Measurements from ENCODE around the gene ZNF189. TPM values are rescaled to one million over a fixed set of nuclear protein-coding genes. Genes with fewer than 3 reads are reported as not detected.
A peak's percentile ranks its signal among the peaks of the same experiment; 100 is the strongest.

ZNF189 gene
- polyA plus RNA-seq, 3 donors, result 0.72 to 1.8 (median 1.2) TPM

DNA sequence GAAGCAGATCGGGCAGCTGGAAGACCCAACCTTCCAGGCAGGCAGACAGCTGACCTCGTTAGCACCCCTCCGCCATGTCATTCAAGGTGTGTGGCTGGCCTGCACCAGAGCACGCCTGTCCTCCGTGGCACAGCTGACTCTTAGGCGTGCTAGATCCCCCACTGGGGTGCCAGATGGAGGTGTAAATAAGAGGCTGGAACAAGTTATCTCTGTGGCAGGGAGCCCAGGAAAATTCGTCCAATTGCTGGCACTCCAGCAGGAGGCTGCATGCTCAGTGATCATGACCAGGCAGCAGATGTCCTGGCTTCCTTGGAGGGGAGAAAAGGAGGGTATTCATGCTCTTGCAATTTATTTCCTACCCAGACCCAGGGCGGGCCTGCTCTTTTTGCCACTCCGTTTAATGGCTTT is 44.7 kb downstream of the ZNF189 start:
- WGBS (ENCODE audit: insufficient coverage), result 83% methylated on average over 6 of the region's 9 CpGs
- H3K9ac ChIP-seq (ENCODE audit: insufficient read depth, low read length, poor library complexity, severe bottlenecking), result no peak overlapping the region
- no peak for DNase-seq
- H3K27me3 Mint-ChIP-seq (ENCODE audit: low read depth in 3 of 3), result peaks cover 2 to 8% (median 4%) of the 10 kb centered on the region in 3 donors
- no peak overlapping the region for H3K4me3 Mint-ChIP-seq
- H3K9me3 ChIP-seq (replicated peaks in 1 of 2; ENCODE audit: control insufficient read depth in 1 of 2, insufficient read depth in 1 of 2, low read length in 2 of 2), result no peaks in the 10 kb centered on the region
- H3K27ac ChIP-seq (ENCODE audit: low read depth in 1 of 2, low read length in 2 of 2), result no peak overlapping the region
- no peak overlapping the region for H3K4me3 ChIP-seq (replicated peaks in 1 of 3; ENCODE audit: low read depth in 2 of 3, low read length in 3 of 3)
- TF ChIP-seq, protein P1, sequence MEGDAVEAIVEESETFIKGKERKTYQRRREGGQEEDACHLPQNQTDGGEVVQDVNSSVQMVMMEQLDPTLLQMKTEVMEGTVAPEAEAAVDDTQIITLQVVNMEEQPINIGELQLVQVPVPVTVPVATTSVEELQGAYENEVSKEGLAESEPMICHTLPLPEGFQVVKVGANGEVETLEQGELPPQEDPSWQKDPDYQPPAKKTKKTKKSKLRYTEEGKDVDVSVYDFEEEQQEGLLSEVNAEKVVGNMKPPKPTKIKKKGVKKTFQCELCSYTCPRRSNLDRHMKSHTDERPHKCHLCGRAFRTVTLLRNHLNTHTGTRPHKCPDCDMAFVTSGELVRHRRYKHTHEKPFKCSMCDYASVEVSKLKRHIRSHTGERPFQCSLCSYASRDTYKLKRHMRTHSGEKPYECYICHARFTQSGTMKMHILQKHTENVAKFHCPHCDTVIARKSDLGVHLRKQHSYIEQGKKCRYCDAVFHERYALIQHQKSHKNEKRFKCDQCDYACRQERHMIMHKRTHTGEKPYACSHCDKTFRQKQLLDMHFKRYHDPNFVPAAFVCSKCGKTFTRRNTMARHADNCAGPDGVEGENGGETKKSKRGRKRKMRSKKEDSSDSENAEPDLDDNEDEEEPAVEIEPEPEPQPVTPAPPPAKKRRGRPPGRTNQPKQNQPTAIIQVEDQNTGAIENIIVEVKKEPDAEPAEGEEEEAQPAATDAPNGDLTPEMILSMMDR (IDR thresholded peaks at IDR 0.05), result no peak
- H2AFZ ChIP-seq (ENCODE audit: insufficient read depth, low read depth, low read length, poor library complexity, severe bottlenecking), result no peak overlapping the region
- no peak overlapping the region for H3K27ac Mint-ChIP-seq
- intact Hi-C loops (cut with micrococcal nuclease), result no loop called here
- no peaks in the 10 kb centered on the region for H3K79me2 ChIP-seq (ENCODE audit: insufficient read depth, low read length)
- H3K4me1 Mint-ChIP-seq, result peaks cover 6% of the 10 kb centered on the region
- H4K20me1 ChIP-seq (ENCODE audit: insufficient read depth, low read length), result no peaks in the 10 kb centered on the region
- H3K9me3 Mint-ChIP-seq, result peaks cover 0 to 4% (median 2%) of the 10 kb centered on the region in 7 donors
- no peaks in the 10 kb centered on the region for H3K36me3 ChIP-seq (replicated peaks in 1 of 2; ENCODE audit: control insufficient read depth in 1 of 2, insufficient read depth in 2 of 2, low read length in 2 of 2)
- peaks cover 5 to 7% of the 10 kb centered on the region in 2 donors for H3K27me3 ChIP-seq (ENCODE audit: control insufficient read depth in 2 of 2, insufficient read depth in 2 of 2, low read length in 2 of 2)
- no peaks in the 10 kb centered on the region for H3K36me3 Mint-ChIP-seq
- H3K4me1 ChIP-seq (ENCODE audit: control insufficient read depth in 1 of 2, insufficient read depth in 2 of 2, low read length in 2 of 2), result no peaks in the 10 kb centered on the region
- no peak overlapping the region for H3K4me2 ChIP-seq (replicated peaks; ENCODE audit: extremely low read depth, low read length, poor library complexity, severe bottlenecking)

DNA sequence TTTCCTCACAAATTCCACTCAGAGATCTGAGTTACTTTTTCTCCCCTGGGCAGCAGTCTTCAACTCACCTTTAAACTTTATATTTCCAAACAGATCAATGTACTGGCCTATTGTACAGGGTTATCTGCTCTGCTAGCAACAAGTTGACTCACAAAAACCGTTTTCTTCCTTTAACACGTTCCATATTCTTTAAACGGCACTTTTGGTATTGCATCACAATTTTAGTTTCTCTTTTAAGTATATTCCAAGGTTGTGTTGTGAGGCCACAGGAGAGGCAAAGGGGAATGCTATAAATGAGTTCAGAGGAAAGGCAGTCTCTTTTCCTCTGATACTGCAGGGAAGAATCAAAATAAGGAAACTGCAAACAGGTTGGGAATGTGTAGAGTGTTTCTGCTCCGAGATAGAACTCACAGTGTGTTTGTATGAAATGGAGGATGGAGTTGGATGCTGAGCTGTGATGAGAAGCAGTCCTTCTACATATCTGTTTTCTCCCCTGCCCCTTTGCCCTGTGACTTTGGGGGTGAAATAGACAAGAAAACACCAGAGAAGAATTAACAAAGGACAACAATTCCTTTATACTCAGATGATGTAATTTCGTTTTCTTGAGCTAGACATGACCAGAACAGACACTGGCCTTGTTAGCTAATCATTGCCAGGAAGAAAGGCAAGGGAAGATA is 46.8 kb downstream of the ZNF189 start:
- H3K4me2 ChIP-seq (replicated peaks; ENCODE audit: extremely low read depth, low read length, poor library complexity, severe bottlenecking), result no peak overlapping the region
- peak overlapping the region; percentile 25 to 27 for H3K4me3 Mint-ChIP-seq
- H3K36me3 Mint-ChIP-seq, result peaks cover 0 to 4% of the 10 kb centered on the region in 2 donors
- peaks cover 18 to 25% (median 25%) of the 10 kb centered on the region in 3 donors for H3K27me3 Mint-ChIP-seq (ENCODE audit: low read depth in 3 of 3)
- no peak overlapping the region for H2AFZ ChIP-seq (ENCODE audit: insufficient read depth, low read depth, low read length, poor library complexity, severe bottlenecking)
- H3K9me3 Mint-ChIP-seq, result peaks cover 0 to 6% (median 4%) of the 10 kb centered on the region in 7 donors
- H3K27ac Mint-ChIP-seq, result no peak overlapping the region
- H3K9me3 ChIP-seq (replicated peaks in 1 of 2; ENCODE audit: control insufficient read depth in 1 of 2, insufficient read depth in 1 of 2, low read length in 2 of 2), result peaks cover 0 to 5% of the 10 kb centered on the region in 2 donors
- H3K4me3 ChIP-seq (replicated peaks in 1 of 3; ENCODE audit: low read depth in 2 of 3, low read length in 3 of 3), result no peak overlapping the region
- H3K79me2 ChIP-seq (ENCODE audit: insufficient read depth, low read length), result no peaks in the 10 kb centered on the region
- H3K27me3 ChIP-seq (ENCODE audit: control insufficient read depth in 2 of 2, insufficient read depth in 2 of 2, low read length in 2 of 2), result peaks cover 20 to 27% of the 10 kb centered on the region in 2 donors
- DNase-seq, result no peak
- no CpG with 5 or more reads among the region's 5 CpGs for WGBS (ENCODE audit: insufficient coverage)
- no peak overlapping the region for H3K9ac ChIP-seq (ENCODE audit: insufficient read depth, low read length, poor library complexity, severe bottlenecking)
- no peaks in the 10 kb centered on the region for H3K36me3 ChIP-seq (replicated peaks in 1 of 2; ENCODE audit: control insufficient read depth in 1 of 2, insufficient read depth in 2 of 2, low read length in 2 of 2)
- TF ChIP-seq, protein P1 (IDR thresholded peaks at IDR 0.05), result no peak
- peaks cover 6 to 7% of the 10 kb centered on the region in 2 donors for H3K4me1 ChIP-seq (ENCODE audit: control insufficient read depth in 1 of 2, insufficient read depth in 2 of 2, low read length in 2 of 2)
- H3K27ac ChIP-seq (ENCODE audit: low read depth in 1 of 2, low read length in 2 of 2), result no peak overlapping the region
- no peaks in the 10 kb centered on the region for H4K20me1 ChIP-seq (ENCODE audit: insufficient read depth, low read length)
- intact Hi-C loops (cut with micrococcal nuclease), result no loop called here
- peaks cover 16% of the 10 kb centered on the region for H3K4me1 Mint-ChIP-seq

All from CD14-positive monocyte (primary cell).